ENCODE data around the gene CFAP61.

CFAP61 gene

DNA sequence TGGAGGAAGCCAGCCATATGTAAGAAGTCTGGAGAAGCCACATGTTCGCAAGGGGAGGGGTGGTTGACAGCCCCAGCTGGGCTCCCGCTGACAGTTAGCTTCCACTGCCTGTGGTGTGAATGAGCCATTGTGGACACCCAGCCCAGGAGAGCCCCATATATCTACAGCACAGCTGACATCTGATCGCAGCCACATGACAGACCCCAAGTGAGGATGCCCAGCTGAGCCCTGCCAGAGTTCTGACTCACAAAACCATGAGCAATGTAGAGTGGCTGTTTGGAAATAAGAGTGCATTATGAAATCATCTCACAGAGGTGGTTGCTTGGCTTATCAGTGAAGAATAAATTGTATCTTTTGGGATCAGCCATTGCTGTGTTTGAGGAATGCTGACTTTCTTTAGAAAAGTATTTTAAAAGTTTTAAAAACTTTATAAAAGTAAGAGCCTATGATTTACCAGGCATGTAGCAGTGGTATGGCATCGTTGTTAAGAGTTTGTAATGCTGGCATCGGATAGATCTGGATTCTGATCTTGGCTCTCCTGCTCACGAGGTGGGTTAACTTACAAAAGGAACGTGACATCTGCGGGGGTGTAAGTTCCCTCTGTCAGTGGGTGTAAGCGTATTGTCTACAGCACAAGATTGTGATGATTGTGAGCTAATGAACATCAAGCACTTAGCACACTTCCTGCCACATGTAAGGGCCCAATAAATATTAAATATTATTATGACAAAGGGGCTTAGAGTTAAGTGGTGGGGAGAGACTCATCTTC, 24.1 kb downstream of the CFAP61 start:
- no peak overlapping the region for H2AFZ ChIP-seq (ENCODE audit: low read length)
- no peaks in the 10 kb centered on the region for H4K20me1 ChIP-seq (ENCODE audit: insufficient read depth, low read length, poor library complexity, severe bottlenecking)
- TF ChIP-seq, protein P1, sequence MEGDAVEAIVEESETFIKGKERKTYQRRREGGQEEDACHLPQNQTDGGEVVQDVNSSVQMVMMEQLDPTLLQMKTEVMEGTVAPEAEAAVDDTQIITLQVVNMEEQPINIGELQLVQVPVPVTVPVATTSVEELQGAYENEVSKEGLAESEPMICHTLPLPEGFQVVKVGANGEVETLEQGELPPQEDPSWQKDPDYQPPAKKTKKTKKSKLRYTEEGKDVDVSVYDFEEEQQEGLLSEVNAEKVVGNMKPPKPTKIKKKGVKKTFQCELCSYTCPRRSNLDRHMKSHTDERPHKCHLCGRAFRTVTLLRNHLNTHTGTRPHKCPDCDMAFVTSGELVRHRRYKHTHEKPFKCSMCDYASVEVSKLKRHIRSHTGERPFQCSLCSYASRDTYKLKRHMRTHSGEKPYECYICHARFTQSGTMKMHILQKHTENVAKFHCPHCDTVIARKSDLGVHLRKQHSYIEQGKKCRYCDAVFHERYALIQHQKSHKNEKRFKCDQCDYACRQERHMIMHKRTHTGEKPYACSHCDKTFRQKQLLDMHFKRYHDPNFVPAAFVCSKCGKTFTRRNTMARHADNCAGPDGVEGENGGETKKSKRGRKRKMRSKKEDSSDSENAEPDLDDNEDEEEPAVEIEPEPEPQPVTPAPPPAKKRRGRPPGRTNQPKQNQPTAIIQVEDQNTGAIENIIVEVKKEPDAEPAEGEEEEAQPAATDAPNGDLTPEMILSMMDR (conservative IDR thresholded peaks at IDR 0.05; ENCODE audit: low read length): no peak
- TF ChIP-seq EZH2phosphoT487 (IDR thresholded peaks at IDR 0.05; ENCODE audit: borderline replicate concordance): no peak
- no peak overlapping the region for H3K9ac ChIP-seq (ENCODE audit: low read depth, low read length, poor library complexity, severe bottlenecking)
- peaks cover 23% of the 10 kb centered on the region for H3K4me1 ChIP-seq (ENCODE audit: insufficient read depth, low read length, poor library complexity, severe bottlenecking)
- no peaks in the 10 kb centered on the region for H3K9me3 ChIP-seq (ENCODE audit: insufficient read depth, low read depth, low read length)
- no peak overlapping the region for H3K4me2 ChIP-seq (ENCODE audit: low read depth, low read length, poor library complexity, severe bottlenecking)
- no peaks in the 10 kb centered on the region for H3K36me3 ChIP-seq (ENCODE audit: insufficient read depth, low read length)
- no peaks in the 10 kb centered on the region for H3K27me3 ChIP-seq (ENCODE audit: insufficient read depth, low read length, poor library complexity, severe bottlenecking)
- H3K9me2 ChIP-seq (replicated peaks; ENCODE audit: low read depth, low read length): no peaks in the 10 kb centered on the region
- no peak overlapping the region for H3K4me3 ChIP-seq (ENCODE audit: low read length, poor library complexity, severe bottlenecking)
- no peaks in the 10 kb centered on the region for H3K79me2 ChIP-seq (ENCODE audit: insufficient read depth, low read length)
- H3F3A ChIP-seq (ENCODE audit: low read depth): no peaks in the 10 kb centered on the region

DNA sequence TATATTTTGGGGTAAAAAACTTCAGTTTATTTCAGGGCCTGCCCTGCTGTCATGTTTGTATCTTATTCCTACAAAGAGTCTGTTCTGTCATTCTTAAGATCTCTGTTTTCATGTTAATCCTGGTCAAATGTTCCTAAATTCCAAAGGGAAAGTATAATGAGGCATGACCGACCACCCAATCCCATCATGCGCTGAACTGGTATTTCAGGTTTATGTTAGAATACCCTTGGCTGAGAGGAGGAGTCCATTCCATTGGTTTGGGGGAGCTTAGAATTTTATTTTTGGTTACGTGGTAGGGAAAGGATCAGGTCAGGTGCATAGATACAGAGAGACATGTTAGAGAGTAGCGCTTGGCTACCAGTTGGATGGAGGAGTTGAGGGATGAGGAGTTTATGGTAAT, 25.7 kb downstream of the CFAP61 start:
- Histone ChIP-seq H3K79me2 (ENCODE audit: insufficient read depth, low read length) (no peaks in the 10 kb centered on the region), H3K9ac (ENCODE audit: low read depth, low read length, poor library complexity, severe bottlenecking) (no peak overlapping the region), H4K20me1 (ENCODE audit: insufficient read depth, low read length, poor library complexity, severe bottlenecking) (no peaks in the 10 kb centered on the region), H3K9me3 (ENCODE audit: insufficient read depth, low read depth, low read length) (no peaks in the 10 kb centered on the region), H3K4me3 (ENCODE audit: low read length, poor library complexity, severe bottlenecking) (no peak overlapping the region), H3K4me2 (ENCODE audit: low read depth, low read length, poor library complexity, severe bottlenecking) (no peak overlapping the region), H3K4me1 (ENCODE audit: insufficient read depth, low read length, poor library complexity, severe bottlenecking) (peaks cover 20% of the 10 kb centered on the region), H3F3A (ENCODE audit: low read depth) (no peaks in the 10 kb centered on the region), H2AFZ (ENCODE audit: low read length) (no peak overlapping the region), H3K27me3 (ENCODE audit: insufficient read depth, low read length, poor library complexity, severe bottlenecking) (no peaks in the 10 kb centered on the region), H3K36me3 (ENCODE audit: insufficient read depth, low read length) (no peaks in the 10 kb centered on the region), H3K9me2 (replicated peaks; ENCODE audit: low read depth, low read length) (no peaks in the 10 kb centered on the region)
- TF ChIP-seq, protein P1 (conservative IDR thresholded peaks at IDR 0.05; ENCODE audit: low read length): no peak

DNA sequence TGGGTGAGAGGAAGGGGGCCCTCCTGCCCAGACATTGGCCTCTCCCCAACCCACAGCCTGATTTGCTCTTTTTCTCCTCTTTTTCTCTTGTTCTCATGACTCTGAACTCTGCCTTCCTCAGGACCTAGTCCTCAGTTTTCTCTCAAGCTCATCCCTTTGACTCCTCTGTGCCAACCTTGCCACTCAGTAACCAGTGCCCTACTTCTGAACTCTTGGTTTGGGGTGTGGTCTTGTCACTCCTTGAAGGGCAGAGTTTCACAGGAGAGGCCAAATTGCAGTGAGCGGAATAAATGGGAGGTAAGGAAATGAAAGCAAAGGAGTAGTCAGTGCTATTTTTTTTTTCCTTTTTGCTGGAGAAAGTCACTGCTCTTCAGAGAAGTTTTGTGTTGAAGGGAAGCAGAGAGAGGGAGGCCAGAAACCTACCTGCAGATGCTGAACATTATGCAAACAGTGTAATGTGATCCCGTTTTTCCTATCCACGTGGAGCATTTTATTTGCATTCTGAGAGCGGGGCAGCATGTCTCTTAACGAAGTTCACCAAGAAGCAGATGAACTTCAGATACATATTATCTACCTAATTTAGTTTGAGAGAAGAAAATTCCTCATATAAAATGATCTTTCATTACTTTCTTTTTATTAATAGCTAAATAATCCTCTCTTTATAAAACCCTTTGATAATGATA, 26.9 kb downstream of the CFAP61 start:
- H3K79me2 ChIP-seq (ENCODE audit: insufficient read depth, low read length): no peaks in the 10 kb centered on the region
- TF ChIP-seq, protein P1 (conservative IDR thresholded peaks at IDR 0.05; ENCODE audit: low read length): no peak
- TF ChIP-seq EZH2phosphoT487 (IDR thresholded peaks at IDR 0.05; ENCODE audit: borderline replicate concordance): no peak
- H4K20me1 ChIP-seq (ENCODE audit: insufficient read depth, low read length, poor library complexity, severe bottlenecking): no peaks in the 10 kb centered on the region
- H3K4me2 ChIP-seq (ENCODE audit: low read depth, low read length, poor library complexity, severe bottlenecking): no peak overlapping the region
- H3K4me1 ChIP-seq (ENCODE audit: insufficient read depth, low read length, poor library complexity, severe bottlenecking): peaks cover 20% of the 10 kb centered on the region
- H2AFZ ChIP-seq (ENCODE audit: low read length): peak overlapping the region; percentile 48; the same call in 1 of the 2 replicates
- H3K9me3 ChIP-seq (ENCODE audit: insufficient read depth, low read depth, low read length): no peaks in the 10 kb centered on the region
- no peak overlapping the region for H3K4me3 ChIP-seq (ENCODE audit: low read length, poor library complexity, severe bottlenecking)
- H3K9me2 ChIP-seq (replicated peaks; ENCODE audit: low read depth, low read length): no peaks in the 10 kb centered on the region
- H3K27me3 ChIP-seq (ENCODE audit: insufficient read depth, low read length, poor library complexity, severe bottlenecking): no peaks in the 10 kb centered on the region
- no peak overlapping the region for H3K9ac ChIP-seq (ENCODE audit: low read depth, low read length, poor library complexity, severe bottlenecking)
- no peaks in the 10 kb centered on the region for H3K36me3 ChIP-seq (ENCODE audit: insufficient read depth, low read length)
- no peaks in the 10 kb centered on the region for H3F3A ChIP-seq (ENCODE audit: low read depth)

All from Loucy (cell line).